HepG2 (cell line): Measurements from ENCODE around the gene SULT1C4. TPM values are rescaled to one million over a fixed set of nuclear protein-coding genes. Genes with fewer than 3 reads are reported as not detected.

Experiments used
- AHDC1 ChIP-seq: sonication (generic); formaldehyde crosslinking; IDR thresholded peaks from 2 replicates; pipeline ENCODE4 v1.5.1; 2020; ENCODE audit warnings: mild to moderate bottlenecking, missing genetic modification reagents, borderline replicate concordance
- AHR ChIP-seq: IDR thresholded peaks from 2 replicates; pipeline ENCODE4 v1.6.1; 2018; ENCODE audit warnings: missing genetic modification reagents, missing compliant biosample characterization
- CAMTA2 ChIP-seq: sonication (generic); formaldehyde crosslinking; IDR thresholded peaks from 2 replicates; pipeline ENCODE4 v1.4.0; 2020; ENCODE audit warnings: mild to moderate bottlenecking, missing genetic modification reagents, borderline replicate concordance
- HMG20A ChIP-seq: IDR thresholded peaks from 2 replicates; pipeline ENCODE4 v1.6.1; 2016; ENCODE audit warnings: borderline replicate concordance
- HNF1A ChIP-seq, 2 experiments: sonication (generic) in 1 of 2; formaldehyde crosslinking in 1 of 2; IDR thresholded peaks; 2 replicates each; pipeline versions ENCODE4 v1.4.0 to v1.6.1; 2016 to 2020; ENCODE audit warnings: borderline replicate concordance in 1 of 2, low read depth in 1 of 2, mild to moderate bottlenecking in 1 of 2, missing genetic modification reagents in 1 of 2
- REXO4 ChIP-seq: sonication (generic); formaldehyde crosslinking; IDR thresholded peaks from 2 replicates; pipeline ENCODE4 v1.8.0; 2022; ENCODE audit warnings: missing genetic modification reagents, mild to moderate bottlenecking, borderline replicate concordance
- USF2 ChIP-seq, 2 experiments: sonication (generic) in 1 of 2; formaldehyde crosslinking in 1 of 2; IDR thresholded peaks; 2 replicates each; pipeline versions ENCODE4 v1.5.1 to v1.6.1; 2011 to 2020; ENCODE audit warnings: borderline replicate concordance in 1 of 2, low read depth in 1 of 2, low read length in 1 of 2, mild to moderate bottlenecking in 1 of 2, missing genetic modification reagents in 1 of 2, moderate library complexity in 1 of 2
- ZBTB38 ChIP-seq: sonication (generic); formaldehyde crosslinking; IDR thresholded peaks from 2 replicates; pipeline ENCODE4 v1.5.1; 2020; ENCODE audit warnings: mild to moderate bottlenecking, missing genetic modification reagents
- ZEB1 ChIP-seq: IDR thresholded peaks from 2 replicates; pipeline ENCODE4 v1.6.1; 2012; ENCODE audit warnings: mild to moderate bottlenecking, low read depth, inconsistent platforms; ENCODE audit not compliant: insufficient replicate concordance
- ZFP91 ChIP-seq: sonication (generic); formaldehyde crosslinking; IDR thresholded peaks from 2 replicates; pipeline ENCODE4 v1.9.0; 2022; ENCODE audit warnings: missing genetic modification reagents, mild to moderate bottlenecking, borderline replicate concordance
- ZIK1 ChIP-seq: sonication (generic); formaldehyde crosslinking; IDR thresholded peaks from 2 replicates; pipeline ENCODE4 v1.5.0; 2020; ENCODE audit warnings: mild to moderate bottlenecking, low read depth, missing genetic modification reagents, borderline replicate concordance
- ZNF678 ChIP-seq: sonication (generic); formaldehyde crosslinking; IDR thresholded peaks from 2 replicates; pipeline ENCODE4 v1.4.0; 2020; ENCODE audit warnings: mild to moderate bottlenecking, missing genetic modification reagents
- polyA plus RNA-seq, 8 experiments: library from polyadenylated mRNA; depleted of rRNA in 3 of 8; stranded (reverse) in 7 of 8; unstranded in 1 of 8; fragments of >200 nt; fragmentation: Illumina TruSeq in 4 of 8; extraction: Trizol in 4 of 8; gene quantifications; 2 replicates each; pipeline versions ENCODE4 v1.2.1 to v1.2.3, GENCODE V29; 2011 to 2016; ENCODE audit warnings: low read depth in 4 of 8, missing spikeins in 1 of 8, mixed read lengths in 1 of 8; ENCODE audit not compliant: insufficient read depth in 1 of 8
- total RNA-seq, 5 experiments: library from RNA; depleted of rRNA; stranded (reverse); fragments of >200 nt; fragmentation: Illumina TruSeq; extraction: Trizol; gene quantifications; 2 replicates each; pipeline ENCODE4 v1.2.3, GENCODE V29; 2016; ENCODE audit warnings: low read depth in 1 of 5

The SULT1C4 gene
- total and polyA plus RNA-seq, 2 of the 13 experiments (the other 11 are each of a cell fraction or from before 2014, with no cell fraction given) = 1.3 to 8.6 TPM

- no peak for TF ChIP-seq CAMTA2 (CRISPR knock-in tag)
- peak; percentile 85 for TF ChIP-seq USF2 (IDR thresholded peaks at IDR 0.05; ENCODE audit: low read depth, low read length)
- peak; percentile 85; the same call in 1 of the 2 replicates for TF ChIP-seq USF2 (CRISPR knock-in tag; IDR thresholded peaks at IDR 0.05; ENCODE audit: borderline replicate concordance)
- TF ChIP-seq AHDC1 = peak; percentile 76; the same call in 1 of the 2 replicates
- TF ChIP-seq ZIK1 (CRISPR knock-in tag) = peak; percentile 27; the same call in 1 of the 2 replicates
- TF ChIP-seq HMG20A = peak; percentile 87
- TF ChIP-seq REXO4 = no peak
- TF ChIP-seq HNF1A (IDR thresholded peaks at IDR 0.05; ENCODE audit: low read depth) = no peak
- peak; percentile 26; the same call in 1 of the 2 replicates for TF ChIP-seq HNF1A (CRISPR knock-in tag; IDR thresholded peaks at IDR 0.05; ENCODE audit: borderline replicate concordance)
- 0 out of 2 replicates have a peak, but pooled peaks have one; percentile 66 for TF ChIP-seq ZNF678 (CRISPR knock-in tag)
- TF ChIP-seq ZFP91 (CRISPR knock-in tag) = peak; percentile 7; the same call in 1 of the 2 replicates
- no peak for TF ChIP-seq AHR (CRISPR knock-in tag)
- TF ChIP-seq ZEB1 = peak; percentile 96
- peak; percentile 17; the same call in 1 of the 2 replicates for TF ChIP-seq ZBTB38 (CRISPR knock-in tag)
Measured at GRCh38 chr2:108423502-108424251, 45.9 kb downstream of the SULT1C4 start (continued).
